Loucy (cell line): ENCODE results near the gene PACRG.

Source experiments
- H2AFZ ChIP-seq: fragments of 200-600 bp; sonication (generic); 2 replicates; pipeline ENCODE4 v1.6.0; 2016; ENCODE audit warnings: antibody characterized with exemption, mild to moderate bottlenecking, low read length, moderate library complexity
- H3F3A ChIP-seq: fragments of 200-600 bp; 2 replicates; pipeline ENCODE4 v1.6.0; 2016; ENCODE audit warnings: antibody characterized with exemption, low read depth, mild to moderate bottlenecking
- H3K27me3 ChIP-seq: fragments of 200-600 bp; sonication (generic); 2 replicates; pipeline ENCODE4 v1.6.1; 2014; ENCODE audit warnings: low read length, mild to moderate bottlenecking; ENCODE audit not compliant: insufficient read depth, poor library complexity, severe bottlenecking
- H3K36me3 ChIP-seq: fragments of 200-600 bp; sonication (generic); 2 replicates; pipeline ENCODE4 v1.6.1; 2016; ENCODE audit warnings: low read length; ENCODE audit not compliant: insufficient read depth
- H3K4me1 ChIP-seq: fragments of 200-600 bp; sonication (generic); 2 replicates; pipeline ENCODE4 v1.5.1; 2014; ENCODE audit warnings: low read length, mild to moderate bottlenecking; ENCODE audit not compliant: insufficient read depth, poor library complexity, severe bottlenecking
- H3K4me2 ChIP-seq: fragments of 200-600 bp; sonication (generic); 2 replicates; pipeline ENCODE4 v1.6.0; 2014; ENCODE audit warnings: antibody characterized with exemption, low read length, low read depth, mild to moderate bottlenecking; ENCODE audit not compliant: poor library complexity, severe bottlenecking
- H3K4me3 ChIP-seq: fragments of 200-600 bp; sonication (generic); 2 replicates; pipeline ENCODE4 v1.5.1; 2014; ENCODE audit warnings: low read length, mild to moderate bottlenecking, mixed read lengths; ENCODE audit not compliant: poor library complexity, severe bottlenecking
- H3K79me2 ChIP-seq: fragments of 200-600 bp; sonication (generic); 2 replicates; pipeline ENCODE4 v1.6.1; 2014; ENCODE audit warnings: low read length; ENCODE audit not compliant: insufficient read depth
- H3K9ac ChIP-seq: fragments of 200-600 bp; sonication (generic); 2 replicates; pipeline ENCODE4 v1.6.0; 2014; ENCODE audit warnings: mild to moderate bottlenecking, low read depth, low read length, moderate library complexity; ENCODE audit not compliant: poor library complexity, severe bottlenecking
- H3K9me2 ChIP-seq: fragments of 200-600 bp; sonication (generic); replicated peaks from 2 replicates; pipeline ENCODE4 v1.6.1; 2016; ENCODE audit warnings: low read depth, low read length, mixed read lengths
- H3K9me3 ChIP-seq: fragments of 200-600 bp; sonication (generic); 2 replicates; pipeline ENCODE4 v1.6.1; 2014; ENCODE audit warnings: mild to moderate bottlenecking, antibody characterized with exemption, low read length, low read depth; ENCODE audit not compliant: insufficient read depth
- H4K20me1 ChIP-seq: fragments of 200-600 bp; sonication (generic); 2 replicates; pipeline ENCODE4 v1.6.0; 2014; ENCODE audit warnings: antibody characterized with exemption, low read length, mild to moderate bottlenecking; ENCODE audit not compliant: insufficient read depth, poor library complexity, severe bottlenecking
- CTCF ChIP-seq: fragments of 200-600 bp; sonication (generic); conservative IDR thresholded peaks from 2 replicates; pipeline ENCODE4 v1.5.1; 2014; ENCODE audit warnings: mild to moderate bottlenecking, antibody characterized with exemption, low read length
- EZH2phosphoT487 ChIP-seq: fragments of 200-600 bp; IDR thresholded peaks from 2 replicates; pipeline ENCODE4 v1.6.1; 2018; ENCODE audit warnings: antibody characterized with exemption, mild to moderate bottlenecking, moderate library complexity, borderline replicate concordance

Gene PACRG

GRCh38 chr6:163187606-163188005, 459.8 kb downstream of the PACRG start:
- no peaks in the 10 kb centered on the region for H3K79me2 ChIP-seq
- no peak overlapping the region for H3K9ac ChIP-seq
- H3K4me3 ChIP-seq = no peak overlapping the region
- TF ChIP-seq CTCF (no peak), EZH2phosphoT487 (no peak)
- H3K4me2 ChIP-seq = no peak overlapping the region
- H2AFZ ChIP-seq = no peak overlapping the region
- no peaks in the 10 kb centered on the region for H3K9me3 ChIP-seq
- H3K27me3 ChIP-seq = no peaks in the 10 kb centered on the region
- H3K36me3 ChIP-seq = no peaks in the 10 kb centered on the region
- H4K20me1 ChIP-seq = no peaks in the 10 kb centered on the region
- no peaks in the 10 kb centered on the region for H3K4me1 ChIP-seq
- no peaks in the 10 kb centered on the region for H3F3A ChIP-seq
- no peaks in the 10 kb centered on the region for H3K9me2 ChIP-seq

GRCh38 chr6:163188746-163189145, 461.0 kb downstream of the PACRG start:
- H4K20me1 ChIP-seq = no peaks in the 10 kb centered on the region
- H3K4me2 ChIP-seq = no peak overlapping the region
- H3K9me3 ChIP-seq = no peaks in the 10 kb centered on the region
- no peaks in the 10 kb centered on the region for H3K4me1 ChIP-seq
- H3K9me2 ChIP-seq = no peaks in the 10 kb centered on the region
- TF ChIP-seq CTCF = no peak
- TF ChIP-seq EZH2phosphoT487 = no peak
- H3F3A ChIP-seq = no peaks in the 10 kb centered on the region
- H3K36me3 ChIP-seq = no peaks in the 10 kb centered on the region
- no peak overlapping the region for H2AFZ ChIP-seq
- H3K27me3 ChIP-seq = no peaks in the 10 kb centered on the region
- H3K4me3 ChIP-seq = no peak overlapping the region
- no peaks in the 10 kb centered on the region for H3K79me2 ChIP-seq
- H3K9ac ChIP-seq = no peak overlapping the region

- Histone ChIP-seq H3K9ac (no peak overlapping the region), H3K9me2 (no peaks in the 10 kb centered on the region), H3K4me3 (no peak overlapping the region), H3K9me3 (no peaks in the 10 kb centered on the region), H3K36me3 (no peaks in the 10 kb centered on the region), H3K4me2 (no peak overlapping the region), H2AFZ (no peak overlapping the region), H3F3A (no peaks in the 10 kb centered on the region), H4K20me1 (no peaks in the 10 kb centered on the region), H3K27me3 (no peaks in the 10 kb centered on the region), H3K79me2 (no peaks in the 10 kb centered on the region), H3K4me1 (no peaks in the 10 kb centered on the region)
- TF ChIP-seq EZH2phosphoT487 (no peak), CTCF (no peak)
These were observed 461.8 kb downstream of the PACRG start for GRCh38 chr6:163189609-163190008.
